ENCODE data around the gene COX11. TPM values are rescaled to one million over a fixed set of nuclear protein-coding genes. Genes with fewer than 3 reads are reported as not detected.

COX11 gene
- total and polyA plus RNA-seq, 2 donors (not counting 1 experiment from before 2014, with no cell fraction given) = 37.1 to 54.9 TPM

DNA sequence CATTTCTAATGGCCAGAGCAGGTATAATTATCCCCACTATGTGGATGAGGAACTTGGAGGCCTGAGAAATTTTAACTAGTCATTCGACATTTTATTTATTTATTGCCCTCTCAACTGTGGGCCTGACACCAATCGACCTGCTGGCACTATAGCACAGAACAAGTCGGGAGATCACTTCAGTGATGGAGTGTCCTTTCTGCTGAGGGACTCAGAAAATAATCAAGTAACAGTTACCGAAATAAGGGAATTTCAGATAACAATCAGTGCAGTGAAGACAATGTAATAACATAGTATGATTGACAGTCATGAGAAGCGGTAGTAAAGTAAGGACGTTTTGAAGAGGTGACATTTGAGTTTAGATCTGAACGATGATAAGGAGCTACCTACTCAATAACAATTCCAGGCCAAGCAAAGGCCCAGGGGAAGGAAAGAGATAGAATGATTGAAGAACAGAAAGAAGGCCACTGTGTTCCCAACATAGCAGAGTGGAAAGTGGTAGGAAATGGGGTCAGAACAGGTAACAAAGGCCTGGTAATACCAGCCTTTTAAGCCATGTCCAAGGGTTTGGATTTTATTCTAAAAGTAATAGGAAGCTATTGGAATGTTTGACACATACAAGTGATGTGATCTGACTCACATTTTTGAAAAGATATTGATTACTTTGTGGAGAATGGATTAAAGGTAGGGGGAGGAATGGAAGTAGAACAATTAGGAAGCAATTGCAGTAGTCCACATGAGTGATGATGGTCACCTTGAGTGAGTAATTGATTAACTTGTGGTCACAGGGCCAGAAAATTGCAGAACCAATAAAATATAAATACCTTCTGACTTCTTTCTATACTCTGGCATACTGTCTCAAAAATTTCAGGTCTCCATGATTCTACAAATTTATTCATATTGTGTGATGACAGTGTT is 1.5 kb upstream of the COX11 start:
- no peaks in the 10 kb centered on the region for H3K27me3 Mint-ChIP-seq
- no peak overlapping the region for H3K27ac ChIP-seq (ENCODE audit: low read length in 2 of 2)
- peaks cover 23% of the 10 kb centered on the region for H3K4me1 Mint-ChIP-seq
- intact Hi-C loops (cut with micrococcal nuclease) = loop anchor here (2.0 to 10.0 kb wide), 2 partner anchors 295 to 453 kb away; partner anchors contain the start of gene HLF
- peak overlapping the region; percentile 85 for H3K9ac ChIP-seq (ENCODE audit: low read length)
- DNase-seq = no peak
- TF ChIP-seq EZH2 (IDR thresholded peaks at IDR 0.05; ENCODE audit: borderline replicate concordance, insufficient read depth, low read depth, low read length, poor library complexity, severe bottlenecking) = no peak
- TF ChIP-seq, protein P1, sequence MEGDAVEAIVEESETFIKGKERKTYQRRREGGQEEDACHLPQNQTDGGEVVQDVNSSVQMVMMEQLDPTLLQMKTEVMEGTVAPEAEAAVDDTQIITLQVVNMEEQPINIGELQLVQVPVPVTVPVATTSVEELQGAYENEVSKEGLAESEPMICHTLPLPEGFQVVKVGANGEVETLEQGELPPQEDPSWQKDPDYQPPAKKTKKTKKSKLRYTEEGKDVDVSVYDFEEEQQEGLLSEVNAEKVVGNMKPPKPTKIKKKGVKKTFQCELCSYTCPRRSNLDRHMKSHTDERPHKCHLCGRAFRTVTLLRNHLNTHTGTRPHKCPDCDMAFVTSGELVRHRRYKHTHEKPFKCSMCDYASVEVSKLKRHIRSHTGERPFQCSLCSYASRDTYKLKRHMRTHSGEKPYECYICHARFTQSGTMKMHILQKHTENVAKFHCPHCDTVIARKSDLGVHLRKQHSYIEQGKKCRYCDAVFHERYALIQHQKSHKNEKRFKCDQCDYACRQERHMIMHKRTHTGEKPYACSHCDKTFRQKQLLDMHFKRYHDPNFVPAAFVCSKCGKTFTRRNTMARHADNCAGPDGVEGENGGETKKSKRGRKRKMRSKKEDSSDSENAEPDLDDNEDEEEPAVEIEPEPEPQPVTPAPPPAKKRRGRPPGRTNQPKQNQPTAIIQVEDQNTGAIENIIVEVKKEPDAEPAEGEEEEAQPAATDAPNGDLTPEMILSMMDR (IDR thresholded peaks at IDR 0.05) = no peak
- peak overlapping the region; percentile 89 for H3K4me2 ChIP-seq (replicated peaks; ENCODE audit: low read depth, low read length, poor library complexity, severe bottlenecking)
- no peaks in the 10 kb centered on the region for H3K9me3 ChIP-seq (ENCODE audit: control extremely low read depth in 1 of 3, control insufficient read depth in 2 of 3, insufficient read depth in 1 of 3, low read length in 2 of 3)
- H3K4me1 ChIP-seq (ENCODE audit: control insufficient read depth in 2 of 2, insufficient read depth in 2 of 2, low read length in 2 of 2) = peaks cover 8 to 21% of the 10 kb centered on the region in 2 donors
- ChIA-PET POLR2A (no interaction called here), CTCF (interaction anchor here (1.4 to 2.7 kb wide), 3 partner anchors 21 to 25 kb away, joined by 3 to 9 read pairs (median 4); no protein-coding TSS in a partner anchor)
- H3K4me3 ChIP-seq (ENCODE audit: control extremely low read depth in 1 of 5, extremely low read depth in 1 of 5, insufficient read depth in 1 of 5, low read depth in 2 of 5, low read length in 4 of 5) = peak overlapping the region in 1 of 5 experiments; percentile 91
- ATAC-seq (ENCODE audit: low read depth) = no peak
- H4K20me1 ChIP-seq (ENCODE audit: control insufficient read depth, insufficient read depth, low read length, poor library complexity, severe bottlenecking) = peaks cover 5% of the 10 kb centered on the region
- H3K79me2 ChIP-seq (ENCODE audit: control insufficient read depth, insufficient read depth, low read length) = peaks cover 26% of the 10 kb centered on the region
- H3K27me3 ChIP-seq (replicated peaks in 1 of 4; ENCODE audit: control extremely low read depth in 1 of 4, control insufficient read depth in 3 of 4, insufficient read depth in 4 of 4, low read length in 3 of 4) = no peaks in the 10 kb centered on the region
- WGBS (ENCODE audit: insufficient coverage) = 32% methylated on average over 2 of the region's 7 CpGs
- no peak overlapping the region for H3K27ac Mint-ChIP-seq
- H3K9me3 Mint-ChIP-seq (ENCODE audit: insufficient read depth) = no peaks in the 10 kb centered on the region
- H2AFZ ChIP-seq (ENCODE audit: insufficient read depth, low read depth, low read length, poor library complexity, severe bottlenecking) = peak overlapping the region; percentile 98
- no peak overlapping the region for H3K4me3 Mint-ChIP-seq
- H3K36me3 ChIP-seq (replicated peaks in 1 of 2; ENCODE audit: control extremely low read depth in 1 of 2, control insufficient read depth in 1 of 2, extremely low read depth in 1 of 2, insufficient read depth in 2 of 2, low read length in 1 of 2) = peaks cover 0 to under 1% of the 10 kb centered on the region in 2 experiments

DNA sequence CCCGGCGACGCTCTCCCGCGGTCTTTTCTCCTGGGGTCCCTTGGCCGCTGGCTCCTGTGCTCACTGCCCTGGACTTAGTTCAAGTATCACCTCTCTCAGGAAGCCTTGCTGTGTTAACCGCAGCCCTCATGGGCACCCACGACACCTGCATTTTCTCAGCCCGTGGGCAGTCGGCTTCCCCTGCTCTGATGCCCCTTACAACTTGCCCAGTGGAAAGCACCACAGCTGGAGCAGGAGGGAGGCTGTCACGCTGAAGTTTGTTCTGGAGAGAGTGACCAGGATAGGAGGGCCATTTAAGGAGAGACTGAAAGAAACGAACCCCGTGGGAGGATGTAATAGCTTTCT is 506 bp upstream of the COX11 start:
- DNase-seq = no peak
- Histone ChIP-seq H2AFZ (ENCODE audit: insufficient read depth, low read depth, low read length, poor library complexity, severe bottlenecking) (peak overlapping the region; percentile 98), H3K9me3 (ENCODE audit: control extremely low read depth in 1 of 3, control insufficient read depth in 2 of 3, insufficient read depth in 1 of 3, low read length in 2 of 3) (no peaks in the 10 kb centered on the region), H3K4me2 (replicated peaks; ENCODE audit: low read depth, low read length, poor library complexity, severe bottlenecking) (peak overlapping the region; percentile 89), H3K27ac (ENCODE audit: low read length in 2 of 2) (peak overlapping the region; percentile 47 to 80), H3K4me1 (ENCODE audit: control insufficient read depth in 2 of 2, insufficient read depth in 2 of 2, low read length in 2 of 2) (peaks cover 8 to 21% of the 10 kb centered on the region in 2 donors), H3K9ac (ENCODE audit: low read length) (peak overlapping the region; percentile 85), H3K4me3 (ENCODE audit: control extremely low read depth in 1 of 5, extremely low read depth in 1 of 5, insufficient read depth in 1 of 5, low read depth in 2 of 5, low read length in 4 of 5) (peak overlapping the region; percentile 69 to 96 (median 91)), H3K36me3 (replicated peaks in 1 of 2; ENCODE audit: control extremely low read depth in 1 of 2, control insufficient read depth in 1 of 2, extremely low read depth in 1 of 2, insufficient read depth in 2 of 2, low read length in 1 of 2) (peaks cover 4% of the 10 kb centered on the region in 2 experiments), H3K79me2 (ENCODE audit: control insufficient read depth, insufficient read depth, low read length) (peaks cover 26% of the 10 kb centered on the region), H3K27me3 (replicated peaks in 1 of 4; ENCODE audit: control extremely low read depth in 1 of 4, control insufficient read depth in 3 of 4, insufficient read depth in 4 of 4, low read length in 3 of 4) (no peaks in the 10 kb centered on the region), H4K20me1 (ENCODE audit: control insufficient read depth, insufficient read depth, low read length, poor library complexity, severe bottlenecking) (peaks cover 5% of the 10 kb centered on the region)
- CTCF ChIA-PET = interaction anchor here (2.7 kb wide), 1 partner anchor 24 kb away, joined by 9 read pairs; no protein-coding TSS in a partner anchor
- no peaks in the 10 kb centered on the region for H3K27me3 Mint-ChIP-seq
- no peak overlapping the region for H3K4me3 Mint-ChIP-seq
- H3K27ac Mint-ChIP-seq = no peak overlapping the region
- H3K4me1 Mint-ChIP-seq = peaks cover 23% of the 10 kb centered on the region
- intact Hi-C loops (cut with micrococcal nuclease) = loop anchor here (1.0 to 10.0 kb wide), 3 partner anchors 296 to 782 kb away; partner anchors contain the start of genes HLF and PCTP
- ATAC-seq (ENCODE audit: low read depth) = peak; percentile 24
- no peak for TF ChIP-seq EZH2 (IDR thresholded peaks at IDR 0.05; ENCODE audit: borderline replicate concordance, insufficient read depth, low read depth, low read length, poor library complexity, severe bottlenecking)
- TF ChIP-seq, protein P1 (IDR thresholded peaks at IDR 0.05) = no peak
- WGBS (ENCODE audit: insufficient coverage) = 0% methylated on average over 11 of the region's 13 CpGs
- POLR2A ChIA-PET = no interaction called here
- H3K9me3 Mint-ChIP-seq (ENCODE audit: insufficient read depth) = no peaks in the 10 kb centered on the region
